K562 (cell line): ENCODE measurements around the gene ZC3H10. TPM values are rescaled to one million over a fixed set of nuclear protein-coding genes. Genes with fewer than 3 reads are reported as not detected.

Source experiments
- ADNP ChIP-seq: fragments of 200-800 bp; sonication (Bioruptor generic); IDR thresholded peaks from 2 replicates; pipeline ENCODE4 v1.6.1; 2016; ENCODE audit warnings: missing genetic modification characterization, missing compliant biosample characterization
- ATF7 ChIP-seq: fragments of 450-650 bp; IDR thresholded peaks from 2 replicates; pipeline ENCODE4 v1.7.1; 2014; ENCODE audit warnings: mild to moderate bottlenecking, moderate library complexity
- DACH1 ChIP-seq: fragments of 450-650 bp; IDR thresholded peaks from 2 replicates; pipeline ENCODE4 v1.6.1; 2018; ENCODE audit not compliant: partially characterized antibody
- DLX4 ChIP-seq: fragments of 250-450 bp; sonication (Bioruptor Pico); IDR thresholded peaks from 2 replicates; pipeline ENCODE4 v1.6.1; 2021; ENCODE audit warnings: mild to moderate bottlenecking
- EP300 ChIP-seq: IDR thresholded peaks from 2 replicates; pipeline ENCODE4 v1.6.1; 2012; ENCODE audit warnings: low read length, improper control_type of control experiment
- HMBOX1 ChIP-seq: sonication (generic); IDR thresholded peaks from 2 replicates; pipeline ENCODE4 v1.6.1; 2016
- HMG20B ChIP-seq: fragments of 250-450 bp; sonication (Bioruptor Pico); IDR thresholded peaks from 2 replicates; pipeline ENCODE4 v1.5.0; 2021; ENCODE audit warnings: mild to moderate bottlenecking
- KDM1A ChIP-seq, 2 experiments: fragments of 450-650 bp; IDR thresholded peaks; 2 replicates each; pipeline ENCODE4 v1.6.1; 2016; ENCODE audit warnings: mild to moderate bottlenecking in 2 of 2
- KDM5B ChIP-seq: fragments of 200-600 bp; sonication (generic); IDR thresholded peaks from 2 replicates; pipeline ENCODE4 v1.6.1; 2012; ENCODE audit warnings: low read depth, mild to moderate bottlenecking, moderate library complexity, low read length, control low read depth, inconsistent platforms; ENCODE audit not compliant: insufficient replicate concordance
- MXD1 ChIP-seq: fragments of 250-450 bp; sonication (Bioruptor Pico); IDR thresholded peaks from 2 replicates; pipeline ENCODE4 v1.8.0; 2021; ENCODE audit warnings: borderline replicate concordance, mild to moderate bottlenecking, moderate library complexity; ENCODE audit not compliant: poor library complexity, severe bottlenecking
- NCOA1 ChIP-seq: fragments of 450-650 bp; IDR thresholded peaks from 2 replicates; pipeline ENCODE4 v1.6.1; 2016; ENCODE audit warnings: low read depth
- NFIC ChIP-seq: fragments of 450-650 bp; IDR thresholded peaks from 2 replicates; pipeline ENCODE4 v1.6.1; 2017; ENCODE audit warnings: mild to moderate bottlenecking, inconsistent platforms
- NR2C2 ChIP-seq, 2 experiments: fragments of 200-800 bp in 1 of 2; sonication (Bioruptor generic) in 1 of 2; sonication (generic) in 1 of 2; formaldehyde crosslinking in 1 of 2; IDR thresholded peaks; 2 replicates each; pipeline versions ENCODE4 v1.6.1 to v1.8.0; 2016 to 2022; ENCODE audit warnings: mild to moderate bottlenecking in 1 of 2, missing compliant biosample characterization in 1 of 2, missing genetic modification characterization in 1 of 2, missing genetic modification reagents in 1 of 2
- PML ChIP-seq: IDR thresholded peaks from 2 replicates; pipeline ENCODE4 v1.6.1; 2012; ENCODE audit warnings: low read length, inconsistent platforms
- PRDM10 ChIP-seq: fragments of 450-650 bp; IDR thresholded peaks from 2 replicates; pipeline ENCODE4 v1.6.1; 2018; ENCODE audit not compliant: partially characterized antibody
- PTRF ChIP-seq: fragments of 450-650 bp; IDR thresholded peaks from 2 replicates; pipeline ENCODE4 v1.6.1; 2016; ENCODE audit warnings: mild to moderate bottlenecking, missing genetic modification characterization, missing compliant biosample characterization
- RNF2 ChIP-seq: sonication (generic); IDR thresholded peaks from 2 replicates; pipeline ENCODE4 v1.6.1; 2016
- SAFB ChIP-seq: fragments of 200-400 bp; formaldehyde crosslinking; IDR thresholded peaks from 2 replicates; pipeline ENCODE4 v1.6.1; 2017; ENCODE audit warnings: low read depth, low read length, borderline replicate concordance
- TAF7 ChIP-seq: fragments of 450-650 bp; IDR thresholded peaks from 2 replicates; pipeline ENCODE4 v1.6.1; 2016; ENCODE audit warnings: missing genetic modification characterization, missing compliant biosample characterization
- U2AF1 ChIP-seq: fragments of 200-400 bp; formaldehyde crosslinking; optimal IDR thresholded peaks from 2 replicates; pipeline ENCODE3; 2017; ENCODE audit warnings: mild to moderate bottlenecking, low read depth, low read length, moderate library complexity
- WHSC1 ChIP-seq: IDR thresholded peaks from one replicate; pipeline ENCODE4 v1.6.1; 2012; ENCODE audit warnings: low read length, control low read depth, inconsistent platforms
- ZNF143 ChIP-seq: sonication (generic); formaldehyde crosslinking; IDR thresholded peaks from 2 replicates; pipeline ENCODE4 v1.9.0; 2022; ENCODE audit warnings: mild to moderate bottlenecking, missing genetic modification reagents
- ZNF146 ChIP-seq: IDR thresholded peaks from one replicate; pipeline ENCODE4 v1.6.1; 2018; ENCODE audit warnings: missing compliant biosample characterization; ENCODE audit not compliant: unreplicated experiment
- ZNF175 ChIP-seq: fragments of 200-800 bp; sonication (Bioruptor generic); IDR thresholded peaks from 2 replicates; pipeline ENCODE4 v1.6.1; 2016; ENCODE audit warnings: low read depth, mild to moderate bottlenecking, missing genetic modification characterization, missing compliant biosample characterization
- polyA plus RNA-seq, 8 experiments: library from polyadenylated mRNA; depleted of rRNA in 4 of 8; stranded (reverse) in 5 of 8; unstranded in 3 of 8; fragments of >200 nt; fragmentation: Nextera tagmentation in 2 of 8; fragmentation: Illumina TruSeq in 1 of 8; extraction: Ambion mirVana in 2 of 8; extraction: Trizol in 1 of 8; gene quantifications; 2 replicates each; pipeline versions ENCODE4 v1.2.1 to v1.2.3, GENCODE V29; 2011 to 2014; ENCODE audit warnings: inconsistent platforms in 1 of 8, missing spikeins in 1 of 8
- total RNA-seq, 7 experiments: library from RNA; depleted of rRNA in 6 of 7; stranded (reverse); fragments of >200 nt in 6 of 7; fragmentation: Illumina TruSeq in 2 of 7; extraction: Trizol in 2 of 7; gene quantifications; 2 replicates each; pipeline versions ENCODE4 v1.2.1 to v1.2.3, GENCODE V29; 2011 to 2021; ENCODE audit warnings: low replicate concordance in 1 of 7

ZC3H10 gene
- total and polyA plus RNA-seq, 9 of the 15 experiments (the other 6 are each of a cell fraction or from before 2014, with no cell fraction given) = 0.31 to 4.1 (median 1.6) TPM

GRCh38 chr12:56079723-56080555 lies 38.1 kb upstream of the ZC3H10 start, which contains the start of gene ERBB3 (continued):
- TF ChIP-seq PTRF (tag) = no peak
- TF ChIP-seq TAF7 (tag) = no peak
- peak; percentile 21; the same call in 1 of the 2 replicates for TF ChIP-seq ZNF143 (CRISPR knock-in tag)
- no peak for TF ChIP-seq NCOA1
- no peak for TF ChIP-seq NR2C2 (CRISPR knock-in tag; IDR thresholded peaks at IDR 0.05)
- no peak for TF ChIP-seq NR2C2 (tag; IDR thresholded peaks at IDR 0.05)
- TF ChIP-seq DLX4 = no peak
- TF ChIP-seq ZNF146 (CRISPR knock-in tag) = no peak
- TF ChIP-seq PRDM10 = peak; percentile 88
- TF ChIP-seq ZNF175 (CRISPR knock-in tag) = no peak
- TF ChIP-seq NFIC = no peak; the same call in 1 of the 2 replicates
- no peak for TF ChIP-seq PML
- peak in 1 of 2 experiments; percentile 96; a peak in 2 of 4 replicates for TF ChIP-seq KDM1A (IDR thresholded peaks at IDR 0.05)
- no peak for TF ChIP-seq HMBOX1
- TF ChIP-seq U2AF1 = no peak
- TF ChIP-seq SAFB = peak; percentile 75; the same call in 1 of the 2 replicates
- peak; percentile 16 for TF ChIP-seq KDM5B
- TF ChIP-seq HMG20B (CRISPR knock-in tag) = no peak
- TF ChIP-seq ADNP (tag) = no peak
- peak; percentile 74 for TF ChIP-seq ATF7
- TF ChIP-seq RNF2 = peak; percentile 73; the same call in 1 of the 2 replicates
- no peak for TF ChIP-seq DACH1
- no peak; the same call in 1 of the 2 replicates for TF ChIP-seq EP300
- TF ChIP-seq MXD1 (CRISPR knock-in tag) = no peak
- no peak for TF ChIP-seq WHSC1
